ENCODE data around the gene CNOT6.

DNA sequence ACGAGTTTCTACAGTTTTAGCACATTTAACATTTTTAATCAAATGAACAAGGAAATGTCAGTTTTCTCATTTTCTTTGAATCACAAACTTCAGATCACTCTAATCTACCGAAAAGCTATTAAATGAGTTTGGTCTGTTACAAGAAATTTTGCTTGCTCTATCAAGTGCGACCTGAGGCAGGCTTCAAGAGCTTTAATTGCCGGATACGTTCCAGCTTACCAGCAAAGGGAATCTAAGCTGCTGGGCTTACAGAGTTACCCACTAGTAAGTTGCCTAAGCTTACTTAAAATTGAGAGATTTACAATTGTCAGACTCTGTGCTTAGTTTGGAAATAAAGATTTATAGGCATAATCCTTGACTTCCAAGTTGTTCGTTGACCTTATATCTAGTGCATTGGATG lies 86.5 kb downstream of the CNOT6 start:
- TF ChIP-seq ZNF37A (tag by site-specific recombination; IDR thresholded peaks at IDR 0.05) (no peak), YY1 (tag by site-specific recombination; IDR thresholded peaks at IDR 0.05) (no peak), ZNF184 (tag by site-specific recombination; IDR thresholded peaks at IDR 0.05) (no peak), CTCF (tag by site-specific recombination; IDR thresholded peaks at IDR 0.05) (no peak), ZBTB20 (tag by site-specific recombination; IDR thresholded peaks at IDR 0.05) (no peak), OSR2 (tag by site-specific recombination; IDR thresholded peaks at IDR 0.05) (no peak)
- TF ChIP-seq, protein P1, sequence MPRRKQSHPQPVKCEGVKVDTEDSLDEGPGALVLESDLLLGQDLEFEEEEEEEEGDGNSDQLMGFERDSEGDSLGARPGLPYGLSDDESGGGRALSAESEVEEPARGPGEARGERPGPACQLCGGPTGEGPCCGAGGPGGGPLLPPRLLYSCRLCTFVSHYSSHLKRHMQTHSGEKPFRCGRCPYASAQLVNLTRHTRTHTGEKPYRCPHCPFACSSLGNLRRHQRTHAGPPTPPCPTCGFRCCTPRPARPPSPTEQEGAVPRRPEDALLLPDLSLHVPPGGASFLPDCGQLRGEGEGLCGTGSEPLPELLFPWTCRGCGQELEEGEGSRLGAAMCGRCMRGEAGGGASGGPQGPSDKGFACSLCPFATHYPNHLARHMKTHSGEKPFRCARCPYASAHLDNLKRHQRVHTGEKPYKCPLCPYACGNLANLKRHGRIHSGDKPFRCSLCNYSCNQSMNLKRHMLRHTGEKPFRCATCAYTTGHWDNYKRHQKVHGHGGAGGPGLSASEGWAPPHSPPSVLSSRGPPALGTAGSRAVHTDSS (tag by site-specific recombination; IDR thresholded peaks at IDR 0.05), result no peak
- TF ChIP-seq, protein P2, sequence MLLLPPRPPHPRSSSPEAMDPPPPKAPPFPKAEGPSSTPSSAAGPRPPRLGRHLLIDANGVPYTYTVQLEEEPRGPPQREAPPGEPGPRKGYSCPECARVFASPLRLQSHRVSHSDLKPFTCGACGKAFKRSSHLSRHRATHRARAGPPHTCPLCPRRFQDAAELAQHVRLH (tag by site-specific recombination; IDR thresholded peaks at IDR 0.05), result no peak
